GM21381 (cell line): ENCODE data around the gene VENTX.

Experiments used
- ATAC-seq: cut with Tn5 transposase; IDR thresholded peaks from one replicate; pipeline ENCODE4 v1.9.1; 2021; ENCODE audit warnings: mild to moderate bottlenecking, moderate library complexity; ENCODE audit not compliant: unreplicated experiment

VENTX gene

DNA sequence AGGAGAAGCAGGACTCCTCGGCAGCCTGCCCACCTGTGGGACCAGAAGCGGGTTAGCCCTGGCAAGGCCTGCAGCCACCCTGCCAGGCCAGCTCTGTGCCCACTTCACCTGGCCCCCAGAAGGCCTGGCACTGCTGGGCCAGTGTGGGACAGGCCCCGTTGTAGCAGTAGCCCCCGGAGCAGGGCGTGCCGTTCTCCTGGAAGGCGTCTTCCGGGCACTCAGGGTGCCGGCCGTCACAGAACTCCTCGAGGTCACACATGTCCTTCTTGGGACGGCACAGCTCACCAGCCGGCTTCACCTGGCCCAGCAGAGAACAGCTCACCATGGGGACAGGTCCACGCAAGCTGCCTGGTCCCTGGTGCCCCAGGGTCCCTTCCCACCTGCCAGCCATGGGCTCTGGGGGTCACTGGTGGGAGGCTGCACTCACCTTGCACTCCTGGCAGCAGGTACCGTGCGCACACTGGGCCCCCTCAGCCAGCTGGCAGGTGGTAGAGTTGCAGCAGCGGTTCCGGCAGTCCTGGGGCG is 33.2 kb downstream of the VENTX start:
- ATAC-seq: no peak

DNA sequence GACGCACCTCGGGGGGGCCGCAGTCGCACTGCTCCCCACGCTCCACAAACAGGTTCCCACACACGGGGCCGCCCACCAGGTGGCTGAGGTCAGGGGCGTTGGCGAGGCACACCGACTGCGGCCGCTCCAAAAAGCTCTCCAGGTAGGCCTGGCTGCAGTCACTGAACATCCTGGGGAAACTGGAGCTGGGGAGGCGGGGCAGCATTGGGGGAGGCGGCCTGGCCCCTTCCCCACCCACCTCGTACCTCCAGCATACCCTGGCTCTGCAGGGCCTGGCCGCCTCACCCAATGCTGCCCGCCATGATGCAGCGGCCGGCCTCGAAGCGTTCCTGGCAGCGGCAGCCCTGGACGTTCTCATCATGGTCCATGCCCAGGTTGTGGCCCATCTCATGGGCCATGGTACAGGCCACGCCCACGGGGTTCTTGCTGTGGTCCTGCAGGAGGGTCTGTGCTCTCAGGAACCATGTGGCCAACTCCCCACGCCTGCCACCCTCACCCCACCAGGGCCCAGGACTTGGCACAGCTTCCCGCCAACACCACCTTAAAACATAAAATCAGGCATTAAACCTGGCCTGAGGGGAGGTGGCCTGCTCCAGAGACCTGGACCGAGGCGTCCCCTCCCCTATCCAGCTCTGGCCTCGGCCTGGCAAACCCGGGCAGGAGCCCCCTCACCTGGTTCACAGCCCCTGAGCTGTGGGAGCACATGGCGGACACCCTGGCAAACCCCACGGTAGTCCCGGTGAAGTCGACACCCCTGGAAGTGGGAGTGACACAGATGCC is 34.1 kb downstream of the VENTX start:
- no peak for ATAC-seq

DNA sequence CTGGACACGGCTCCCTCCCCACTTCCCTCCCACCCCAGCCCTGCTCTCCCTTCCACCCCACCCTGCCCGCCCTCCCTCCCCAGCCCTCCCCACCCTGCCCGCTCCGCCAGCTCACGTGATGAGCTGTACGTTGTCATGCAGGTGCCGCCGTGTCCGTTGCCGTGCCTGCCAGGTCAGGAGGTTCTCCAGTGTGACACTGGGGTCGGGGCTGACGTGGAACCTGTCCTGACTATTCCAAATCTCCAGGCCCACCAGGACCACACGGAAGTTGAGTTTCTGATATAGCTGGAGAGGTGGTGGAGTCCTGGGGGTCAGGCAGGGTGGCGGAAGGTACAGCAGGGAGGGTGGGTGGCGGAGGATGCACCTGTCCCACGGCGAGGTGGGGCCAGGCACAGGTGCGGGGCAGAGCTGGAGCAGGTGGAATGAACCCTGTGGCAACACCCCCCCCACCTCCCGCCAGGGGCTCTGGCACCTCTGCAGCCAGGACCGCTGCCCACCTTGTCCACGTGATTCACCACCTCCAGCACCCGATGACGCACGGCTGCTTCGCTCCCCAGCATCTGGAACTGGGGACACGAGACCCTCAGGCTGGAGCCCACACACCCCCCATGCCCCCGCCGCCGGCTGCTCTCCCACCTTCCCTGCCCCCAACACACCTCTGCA is 34.8 kb downstream of the VENTX start:
- ATAC-seq: no peak

DNA sequence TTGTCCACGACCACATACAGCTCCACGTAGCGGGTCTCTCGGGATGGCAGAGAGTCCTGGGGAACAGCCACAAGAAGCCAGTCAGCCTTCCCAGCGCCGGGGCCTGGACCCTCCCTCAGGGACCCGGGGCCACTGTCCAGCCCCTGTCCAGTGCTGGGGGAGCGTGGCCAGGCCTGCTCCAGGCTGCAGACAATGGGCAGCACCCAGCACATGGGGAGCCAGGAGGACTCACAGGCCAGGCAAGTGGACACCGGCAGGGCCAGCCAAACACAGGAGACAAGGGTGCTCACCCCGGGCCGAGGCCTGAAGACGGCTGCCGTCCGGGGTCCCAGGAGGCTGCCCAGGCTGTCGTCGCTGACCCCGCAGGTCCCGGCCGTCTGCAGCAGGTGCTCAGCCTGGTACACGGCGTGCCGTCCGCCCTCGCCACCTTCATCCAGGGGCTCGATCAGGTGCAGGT is 35.3 kb downstream of the VENTX start:
- no peak for ATAC-seq

DNA sequence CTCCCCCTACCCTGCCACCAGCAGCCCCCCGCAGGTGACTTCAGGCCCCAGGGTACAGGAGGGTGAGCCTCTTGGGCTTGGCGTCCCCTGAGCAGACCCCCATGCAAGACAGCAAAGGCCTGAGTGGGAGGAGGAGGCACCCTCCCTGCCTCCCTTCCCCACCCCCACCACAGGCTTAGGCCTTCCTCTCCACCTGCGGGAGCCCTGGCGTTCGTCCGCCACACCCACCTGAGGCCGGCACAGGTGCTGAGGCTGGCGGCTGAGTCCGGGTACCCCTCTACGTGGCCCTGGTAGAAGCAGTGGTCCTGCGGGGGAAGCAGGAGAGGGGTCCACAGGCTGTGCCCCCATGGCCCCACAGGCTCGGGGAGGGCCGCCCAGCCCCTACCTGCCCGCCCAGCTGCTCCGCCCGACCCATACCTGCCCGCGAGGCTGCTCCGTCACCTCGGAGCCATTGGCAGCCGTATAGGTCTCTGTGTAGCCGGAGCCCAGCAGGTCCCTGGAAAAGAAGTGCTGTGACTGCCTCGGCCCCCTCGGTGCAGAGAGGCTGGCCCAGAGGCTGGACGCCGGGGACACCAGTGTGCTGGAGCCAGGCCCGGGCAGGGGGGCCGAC is 36.0 kb downstream of the VENTX start:
- no peak for ATAC-seq

DNA sequence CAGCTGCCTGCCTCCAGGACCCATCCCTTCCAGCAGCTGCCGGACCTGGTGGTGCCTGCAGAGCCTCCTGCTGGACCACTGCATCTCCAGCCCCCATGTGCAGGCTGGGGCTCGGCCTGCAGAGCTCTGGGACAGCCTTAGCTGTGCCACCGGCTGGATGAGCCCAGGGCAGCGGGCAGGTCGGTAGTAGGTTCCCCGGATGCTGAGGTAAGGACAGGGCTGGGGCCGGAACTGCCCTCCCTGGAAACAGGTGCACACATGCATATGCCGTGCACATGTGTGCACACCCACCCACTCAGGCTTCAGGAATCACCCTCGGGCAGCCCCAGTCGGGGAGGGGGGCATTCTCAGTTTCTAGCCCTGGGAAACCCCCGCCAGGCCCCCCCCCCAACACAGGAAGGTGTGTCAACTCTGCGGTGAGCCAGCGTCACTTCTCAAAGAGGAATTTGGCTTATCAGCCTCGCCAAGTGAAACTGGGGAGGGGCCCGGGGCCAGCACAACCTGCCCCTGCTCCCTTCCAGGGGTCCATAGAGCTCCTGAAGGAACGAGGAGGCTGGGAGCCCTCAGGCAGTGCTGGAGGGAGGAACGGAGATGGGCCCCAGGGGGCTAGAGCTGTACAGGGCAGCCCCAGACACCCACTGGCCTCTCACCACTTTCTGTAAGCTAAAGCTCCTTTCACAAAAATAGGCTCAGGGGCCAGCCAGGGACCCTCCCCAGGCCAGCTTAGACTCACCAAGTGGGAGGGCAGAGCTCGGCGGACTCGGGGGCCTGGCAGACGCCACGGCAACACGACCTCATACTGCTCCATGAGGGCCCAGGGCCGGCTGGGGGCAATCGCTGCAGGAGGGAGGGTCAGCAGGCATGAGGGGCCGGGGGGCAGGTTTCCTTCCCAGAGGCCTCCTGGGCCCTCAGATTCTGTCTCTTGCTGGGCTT is 37.4 kb downstream of the VENTX start:
- peak; percentile 49 for ATAC-seq

DNA sequence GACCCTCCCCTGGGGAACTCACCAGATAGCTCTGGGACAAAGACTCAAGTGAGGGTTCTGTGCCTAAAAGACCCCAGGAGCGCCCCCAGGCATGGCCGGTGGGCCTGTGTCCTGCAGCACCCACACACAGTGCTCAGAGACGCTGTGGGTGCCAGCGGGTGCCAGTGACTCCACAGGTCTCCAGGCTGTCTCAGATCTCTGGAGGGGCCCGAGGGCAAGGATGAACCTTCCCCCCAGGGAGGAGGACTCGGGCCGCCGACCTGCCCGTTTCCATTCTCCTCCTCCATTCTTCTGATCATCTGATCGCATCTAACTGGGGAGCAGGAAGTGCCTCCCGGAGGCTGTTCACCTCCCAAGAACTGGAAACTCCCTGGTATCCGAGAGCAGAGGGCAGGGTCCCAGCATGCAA is 38.0 kb downstream of the VENTX start:
- peak; percentile 27 for ATAC-seq

DNA sequence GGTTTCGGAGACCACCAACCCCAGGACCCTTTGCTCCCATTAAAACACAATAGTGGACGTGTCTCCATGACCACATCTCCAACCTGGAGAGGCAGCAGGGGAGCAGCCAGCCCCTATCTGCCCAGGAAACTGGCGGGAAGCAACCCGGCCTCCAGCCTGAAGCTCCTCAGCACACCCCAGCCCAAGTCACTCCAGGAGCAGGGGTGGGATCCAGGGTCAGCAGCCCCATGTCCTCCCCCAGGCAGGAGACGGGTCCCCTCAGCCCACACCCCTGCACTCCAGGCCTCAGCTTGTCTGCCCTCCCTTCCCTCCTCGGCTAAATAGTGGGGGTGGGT is 38.4 kb downstream of the VENTX start:
- no peak for ATAC-seq

DNA sequence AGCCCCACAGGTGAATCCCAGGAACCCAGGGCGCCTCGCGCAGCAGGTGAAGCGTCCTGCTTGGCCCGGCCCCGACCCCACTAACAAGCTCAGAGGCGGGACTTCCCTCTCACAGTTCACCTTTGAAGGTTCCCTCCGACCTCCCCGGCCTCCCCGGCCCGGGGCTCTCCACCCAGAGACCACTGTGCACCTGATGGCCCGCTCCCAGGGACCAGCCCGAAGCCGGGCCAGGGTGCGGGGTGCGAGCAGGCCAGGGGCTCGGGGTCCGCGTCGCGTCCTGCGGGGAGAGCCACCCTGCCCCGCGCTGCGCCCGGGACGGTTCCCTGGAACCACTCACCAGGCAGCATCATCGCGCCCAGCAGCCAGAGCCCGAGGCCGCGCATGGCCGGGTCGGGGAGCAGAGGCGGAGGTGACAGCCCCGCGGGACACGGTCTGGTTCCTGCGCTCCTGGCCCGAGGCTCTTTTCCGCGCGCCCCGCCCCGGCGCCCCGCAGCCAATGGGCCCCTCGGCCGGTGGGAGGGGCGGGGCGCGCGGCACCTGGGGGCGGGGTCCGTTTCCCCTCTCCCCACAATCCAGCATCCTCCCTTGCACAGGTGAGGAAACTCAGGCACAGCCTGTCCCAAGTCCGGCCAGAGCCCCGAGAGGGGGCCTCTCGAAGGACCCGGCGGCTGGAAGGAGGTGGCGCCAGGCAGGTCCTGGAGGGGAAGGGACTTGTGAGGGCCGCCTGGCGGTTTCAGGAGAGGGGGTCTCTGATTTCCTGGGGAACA is 39.0 kb downstream of the VENTX start, which contains the start of gene ADAM8:
Gene ADAM8 (minus strand): TSS at position 434 of the 767 bp plus-strand sequence. CDS start 51 bp downstream, at position 383.
- ATAC-seq: peak; percentile 48

DNA sequence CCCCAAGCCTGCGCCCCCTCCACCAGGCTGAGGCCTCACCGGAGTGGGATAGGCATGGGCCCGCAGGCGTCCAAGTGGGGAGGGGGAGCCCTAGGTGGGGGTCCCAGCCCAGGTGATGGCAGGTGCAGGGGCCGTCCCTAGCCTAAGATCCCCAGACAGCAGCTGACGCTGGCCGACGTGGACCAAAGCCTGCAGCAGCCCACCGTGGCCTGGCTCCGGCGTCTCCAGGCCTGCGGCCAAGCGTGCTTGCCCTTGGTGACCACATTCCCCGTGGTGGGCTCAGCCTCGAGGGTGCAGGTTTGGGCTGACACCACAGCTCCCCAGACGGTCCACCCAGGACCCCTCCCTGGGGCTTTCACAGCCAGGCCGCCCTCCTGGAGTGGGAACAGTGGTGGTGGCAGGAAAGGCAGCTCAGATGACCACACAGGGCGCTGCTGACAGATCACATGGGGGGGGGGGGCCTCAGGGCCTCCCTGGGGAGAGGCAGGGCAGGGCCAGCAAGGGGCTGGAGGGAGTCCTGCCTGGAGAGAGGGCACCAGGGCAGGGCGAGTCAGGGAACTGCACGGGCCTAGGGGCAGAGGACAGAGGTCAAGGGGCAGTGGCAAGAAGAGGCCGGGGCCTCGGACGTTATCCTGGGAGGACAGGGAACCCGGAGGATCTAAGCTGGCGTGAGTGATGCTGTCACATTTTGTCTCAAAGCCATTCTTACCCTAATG is 39.8 kb downstream of the VENTX start:
- no peak for ATAC-seq

DNA sequence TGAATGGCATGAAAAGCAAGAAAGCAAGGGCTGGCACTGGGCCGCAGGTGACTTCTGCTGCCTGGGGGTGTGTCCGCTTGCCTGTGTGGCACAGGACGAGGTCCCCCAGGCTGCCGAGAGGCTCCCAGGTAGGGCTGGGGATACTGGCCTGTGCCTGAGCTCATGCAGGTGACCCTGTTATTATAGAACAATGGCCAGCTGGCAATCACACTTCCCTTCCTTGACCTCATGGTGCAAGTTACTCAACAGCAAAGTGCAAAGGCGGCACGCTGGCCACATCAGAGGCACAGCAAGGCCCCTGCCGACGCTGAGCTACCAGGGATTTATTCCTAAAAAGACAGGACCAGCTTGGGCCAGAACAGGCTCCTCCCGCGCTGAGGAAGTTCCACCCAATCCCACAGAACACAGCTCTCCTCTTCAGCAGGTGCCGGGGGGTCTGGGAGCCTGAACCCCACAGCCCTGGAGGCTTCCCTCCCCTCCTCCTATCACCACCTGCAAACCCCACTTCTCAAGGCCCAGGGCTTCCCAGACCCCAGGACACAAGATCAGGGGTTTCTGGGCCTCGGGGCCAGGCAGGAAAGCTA is 40.4 kb downstream of the VENTX start:
- no peak for ATAC-seq

DNA sequence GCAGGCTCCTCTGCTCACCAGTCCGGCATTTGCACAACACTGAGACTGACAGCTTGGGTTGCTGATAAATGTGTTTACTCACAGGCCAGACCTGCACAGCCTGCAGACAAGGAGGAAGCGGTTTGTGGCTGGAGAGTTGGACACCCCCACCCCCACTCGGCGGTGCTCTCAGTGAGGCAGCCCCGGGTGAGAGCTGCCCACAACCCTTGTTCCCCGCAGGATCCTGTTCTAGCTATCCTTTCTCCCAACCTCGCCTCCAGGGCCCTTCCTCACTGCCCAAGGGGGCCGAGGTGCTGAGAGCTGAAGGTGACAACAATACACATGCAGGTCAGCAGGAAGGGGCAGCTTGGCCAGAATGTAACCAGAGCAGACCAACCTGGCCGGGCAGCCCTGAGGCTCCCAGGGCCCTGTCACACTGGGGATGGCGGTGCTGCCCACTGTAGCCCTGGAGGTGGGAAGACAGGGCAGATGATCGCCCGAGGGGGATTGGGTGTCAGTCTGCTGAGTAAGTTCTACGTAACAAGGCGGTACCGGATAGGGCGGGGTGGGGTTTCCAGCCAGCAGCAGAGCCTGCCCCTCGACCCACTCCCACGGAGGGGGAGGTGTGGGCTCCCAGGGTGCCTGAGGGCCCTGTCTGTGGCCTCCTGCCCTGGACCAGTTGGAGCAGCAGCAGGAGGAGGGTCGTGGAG is 41.1 kb downstream of the VENTX start:
- peak; percentile 38 for ATAC-seq

DNA sequence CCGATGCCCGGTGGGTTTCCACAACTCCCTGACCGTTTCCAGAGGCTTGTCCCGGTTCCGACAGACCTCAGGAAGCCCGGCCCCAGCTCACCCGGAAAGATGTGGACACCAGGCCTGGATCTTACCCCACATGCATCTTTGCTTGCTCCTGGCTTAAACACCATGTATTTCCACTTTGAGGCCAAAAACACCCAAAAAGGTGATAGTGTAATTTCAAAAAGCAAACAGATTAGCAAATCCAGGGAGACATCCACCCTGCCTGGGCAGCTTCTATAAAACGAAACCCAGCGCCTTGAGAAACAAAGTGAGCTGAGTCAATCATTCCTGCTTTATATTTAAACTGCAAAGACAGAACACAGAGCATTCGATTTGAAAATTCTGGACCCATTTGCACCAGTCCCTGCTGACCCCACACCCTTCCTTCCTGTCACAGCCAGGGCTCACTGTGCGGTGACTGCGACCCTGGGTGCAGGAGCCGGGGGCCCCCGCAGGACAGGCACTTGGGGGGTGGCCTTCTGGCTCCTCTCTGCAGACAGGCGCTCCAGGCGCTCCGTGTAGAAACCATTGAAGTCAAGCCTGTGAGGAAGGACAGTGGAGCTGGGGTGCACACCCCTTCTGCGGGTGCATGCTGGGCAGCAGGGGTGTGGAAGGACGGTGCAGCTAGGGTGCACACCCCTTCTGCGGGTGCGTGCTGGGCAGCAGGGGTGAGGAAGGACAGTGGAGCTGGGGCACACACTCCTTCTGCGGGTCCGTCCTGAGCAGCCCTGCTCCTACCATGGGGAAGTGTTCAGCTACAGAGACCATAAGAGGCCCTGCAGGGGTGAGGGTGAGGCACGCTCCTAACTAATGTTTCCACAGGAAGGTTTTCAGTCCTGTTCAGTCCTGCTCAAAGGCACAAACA is 41.9 kb downstream of the VENTX start:
- no peak for ATAC-seq

DNA sequence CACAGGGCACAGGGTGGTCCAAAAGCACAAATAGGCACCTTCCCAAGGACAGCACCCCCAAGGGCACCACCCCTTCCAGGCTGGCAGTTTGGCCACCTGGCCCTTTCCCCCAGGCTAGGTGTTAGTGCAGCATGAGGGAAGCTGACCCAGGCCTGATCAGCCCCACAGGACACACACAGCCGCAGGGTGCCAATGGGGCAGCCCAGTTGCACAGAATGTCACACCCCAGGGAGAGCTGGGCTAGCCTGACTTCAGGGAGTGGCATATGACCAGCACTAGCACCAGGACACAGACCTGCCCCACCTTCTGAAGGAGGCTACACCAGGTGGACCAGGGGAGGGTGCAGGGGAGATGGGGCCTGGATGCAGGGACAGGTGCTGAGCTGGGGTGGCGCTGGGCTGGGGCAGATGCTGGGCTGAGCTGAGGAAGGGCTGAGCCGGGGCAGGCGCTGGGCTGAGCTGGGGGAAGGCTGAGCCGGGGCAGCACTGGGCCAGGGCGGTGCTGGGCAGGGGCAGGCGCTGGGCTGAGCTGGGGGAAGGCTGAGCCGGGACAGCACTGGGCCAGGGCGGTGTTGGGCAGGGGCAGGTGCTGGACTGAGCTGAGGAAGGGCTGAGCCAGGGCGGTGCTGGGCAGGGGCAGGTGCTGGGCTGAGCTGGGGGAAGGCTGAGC is 42.9 kb downstream of the VENTX start:
- no peak for ATAC-seq

DNA sequence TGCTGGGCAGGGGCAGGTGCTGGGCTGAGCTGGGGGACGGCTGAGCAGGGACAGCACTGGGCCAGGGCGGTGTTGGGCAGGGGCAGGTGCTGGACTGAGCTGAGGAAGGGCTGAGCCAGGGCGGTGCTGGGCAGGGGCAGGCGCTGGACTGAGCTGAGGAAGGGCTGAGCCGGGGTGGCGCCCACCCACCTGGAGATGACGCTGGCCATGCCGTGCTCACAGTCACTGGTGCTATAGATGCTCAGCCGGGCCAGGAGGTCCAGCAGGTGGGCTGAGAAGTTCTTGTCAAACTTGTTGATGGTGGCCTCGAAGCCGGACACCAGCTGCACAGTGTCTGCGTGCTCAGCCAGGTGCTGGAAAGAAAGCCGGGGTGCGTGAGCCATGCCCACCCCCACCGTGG is 43.4 kb downstream of the VENTX start:
- no peak for ATAC-seq

DNA sequence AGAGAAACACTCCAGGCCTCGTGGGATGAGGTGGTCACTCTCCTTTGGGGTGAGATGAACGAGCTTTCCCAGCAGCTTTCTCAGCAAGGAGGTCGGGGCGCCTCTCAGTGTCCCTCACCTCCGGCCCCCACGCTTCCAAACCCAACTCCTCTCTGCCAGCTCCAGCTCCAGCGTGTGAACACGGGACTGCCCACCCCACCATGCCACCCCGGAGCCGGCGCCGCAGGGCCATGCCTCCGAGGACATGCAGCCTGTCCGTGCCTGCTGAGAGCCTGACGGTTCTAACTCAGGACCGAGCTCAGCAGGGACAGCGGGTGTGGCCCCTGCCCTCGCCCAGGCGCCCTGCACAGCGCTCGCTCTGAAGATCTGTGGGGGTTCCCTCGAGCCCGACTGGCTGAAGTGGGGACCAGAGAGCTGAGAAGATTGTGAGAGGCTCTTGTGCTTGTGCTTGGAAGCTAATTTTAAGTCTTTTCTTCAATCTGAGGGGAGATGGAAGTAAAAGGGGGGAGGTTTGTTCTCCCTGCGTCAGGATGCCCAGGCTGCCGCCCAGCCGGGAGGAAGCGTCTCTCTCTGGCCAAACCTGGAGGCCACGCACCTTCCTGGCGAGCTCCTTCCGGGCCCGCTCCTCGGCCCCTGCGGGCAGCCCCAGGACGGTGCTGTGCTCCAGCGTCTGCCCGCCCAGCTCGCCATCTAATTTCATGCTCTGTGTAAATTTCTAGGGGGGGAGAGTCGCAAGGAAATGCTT is 44.1 kb downstream of the VENTX start:
- no peak for ATAC-seq
